ENCODE results near the gene RBCK1.

RBCK1 gene

DNA sequence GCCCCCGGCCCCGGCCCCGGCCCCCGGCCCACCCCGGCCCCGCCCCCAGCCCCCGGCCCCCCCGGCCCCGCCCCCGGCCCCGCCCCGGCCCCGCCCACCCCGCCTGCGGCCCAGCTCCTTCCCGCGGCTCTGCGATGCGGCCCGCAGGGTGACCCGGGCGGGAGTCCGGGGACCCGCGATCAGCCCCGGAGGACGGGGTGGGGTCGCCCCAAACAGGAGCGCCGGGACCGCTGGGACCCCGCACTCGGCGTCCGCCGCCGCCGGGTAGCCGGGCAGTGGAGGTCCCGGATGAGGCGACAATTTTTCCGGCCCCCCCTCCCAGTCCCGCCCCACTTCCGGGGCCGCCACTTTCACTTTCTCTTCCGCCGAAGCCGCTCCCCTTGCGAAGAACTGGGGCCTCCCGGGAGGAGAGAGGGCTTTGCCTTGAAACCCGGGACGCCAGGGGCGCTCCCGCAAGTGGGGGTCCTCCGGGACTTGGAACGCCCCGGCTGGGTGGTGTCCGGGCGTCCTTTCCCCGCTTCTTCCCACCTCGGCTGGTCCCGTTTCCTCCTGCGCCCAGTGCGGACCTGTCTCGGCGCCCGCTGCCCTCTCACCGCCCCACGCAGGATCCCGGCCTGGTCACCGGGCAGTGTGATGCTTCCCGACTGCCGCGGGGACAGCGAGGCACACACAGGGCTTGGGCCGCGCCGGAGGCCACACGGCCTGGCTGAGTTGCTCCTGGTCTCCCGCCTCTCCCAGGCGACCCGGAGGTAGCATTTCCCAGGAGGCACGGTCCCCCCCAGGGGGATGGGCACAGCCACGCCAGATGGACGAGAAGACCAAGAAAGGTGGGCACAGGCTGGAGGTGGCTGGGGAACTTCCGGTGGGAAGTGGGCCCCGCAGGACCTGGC lies at the start of gene RBCK1:
RBCK1 (plus strand) TSS at position 347 of the 890 bp plus-strand sequence; CDS start at position 806, 459 bp downstream.
- ATAC-seq (ENCODE audit: low read depth) (peak; percentile 64), DNase-seq (ENCODE audit: low spot score) (no peak)
- peak within 1 kb of the TSS; percentile 96 for H3K27ac ChIP-seq (ENCODE audit: poor library complexity, severe bottlenecking)
- peaks cover 25% of the 10 kb centered on the region for H3K4me1 ChIP-seq (ENCODE audit: insufficient read depth, poor library complexity, severe bottlenecking)
- H3K9me3 ChIP-seq (ENCODE audit: severe bottlenecking) = peaks cover 2% of the 10 kb centered on the region
- TF ChIP-seq, protein P1, sequence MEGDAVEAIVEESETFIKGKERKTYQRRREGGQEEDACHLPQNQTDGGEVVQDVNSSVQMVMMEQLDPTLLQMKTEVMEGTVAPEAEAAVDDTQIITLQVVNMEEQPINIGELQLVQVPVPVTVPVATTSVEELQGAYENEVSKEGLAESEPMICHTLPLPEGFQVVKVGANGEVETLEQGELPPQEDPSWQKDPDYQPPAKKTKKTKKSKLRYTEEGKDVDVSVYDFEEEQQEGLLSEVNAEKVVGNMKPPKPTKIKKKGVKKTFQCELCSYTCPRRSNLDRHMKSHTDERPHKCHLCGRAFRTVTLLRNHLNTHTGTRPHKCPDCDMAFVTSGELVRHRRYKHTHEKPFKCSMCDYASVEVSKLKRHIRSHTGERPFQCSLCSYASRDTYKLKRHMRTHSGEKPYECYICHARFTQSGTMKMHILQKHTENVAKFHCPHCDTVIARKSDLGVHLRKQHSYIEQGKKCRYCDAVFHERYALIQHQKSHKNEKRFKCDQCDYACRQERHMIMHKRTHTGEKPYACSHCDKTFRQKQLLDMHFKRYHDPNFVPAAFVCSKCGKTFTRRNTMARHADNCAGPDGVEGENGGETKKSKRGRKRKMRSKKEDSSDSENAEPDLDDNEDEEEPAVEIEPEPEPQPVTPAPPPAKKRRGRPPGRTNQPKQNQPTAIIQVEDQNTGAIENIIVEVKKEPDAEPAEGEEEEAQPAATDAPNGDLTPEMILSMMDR (IDR thresholded peaks at IDR 0.05; ENCODE audit: poor library complexity, severe bottlenecking) = no peak
- H3K36me3 ChIP-seq (ENCODE audit: low read depth) = peaks cover 42% of the 10 kb centered on the region
- no peaks in the 10 kb centered on the region for H3K27me3 ChIP-seq (ENCODE audit: insufficient read depth, poor library complexity, severe bottlenecking)
- peak within 1 kb of the TSS; percentile 81 for H3K4me3 ChIP-seq (ENCODE audit: severe bottlenecking)

DNA sequence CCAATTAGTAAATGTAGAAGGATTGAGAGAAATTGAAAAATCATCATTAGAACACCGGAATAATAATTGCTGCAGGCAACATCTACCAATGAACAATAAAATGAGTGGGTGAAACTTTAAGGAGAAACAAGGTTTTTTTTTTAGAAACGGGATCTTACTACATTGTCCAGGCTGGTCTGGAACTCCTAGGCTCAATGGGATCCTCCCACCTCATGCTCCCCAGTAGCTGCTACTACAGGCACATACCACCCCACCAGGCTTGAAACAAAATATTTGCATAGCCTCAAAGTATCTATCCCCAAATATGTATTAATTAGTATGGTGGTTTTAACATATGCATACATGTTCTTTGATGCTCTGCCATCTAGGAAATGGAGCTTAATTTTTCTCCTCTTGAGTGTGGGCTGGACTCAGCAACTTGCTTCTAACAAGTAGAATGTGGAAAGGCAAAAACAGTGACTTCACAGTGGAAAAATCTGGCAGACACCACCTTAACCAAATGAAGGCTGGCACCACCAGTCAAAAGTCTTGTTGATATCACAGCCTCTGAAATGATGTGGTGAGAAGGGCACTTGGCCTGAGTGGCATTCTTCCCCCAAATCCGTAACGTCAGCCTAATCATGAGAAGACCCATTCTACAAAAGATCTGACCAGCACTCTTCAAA lies 49.1 kb upstream of the RBCK1 start:
- Histone ChIP-seq H3K4me3 (ENCODE audit: severe bottlenecking) (no peak overlapping the region), H3K4me1 (ENCODE audit: insufficient read depth, poor library complexity, severe bottlenecking) (peaks cover 15% of the 10 kb centered on the region), H3K27ac (ENCODE audit: poor library complexity, severe bottlenecking) (no peak overlapping the region), H3K27me3 (ENCODE audit: insufficient read depth, poor library complexity, severe bottlenecking) (no peaks in the 10 kb centered on the region), H3K36me3 (ENCODE audit: low read depth) (no peaks in the 10 kb centered on the region), H3K9me3 (ENCODE audit: severe bottlenecking) (no peaks in the 10 kb centered on the region)
- ATAC-seq (ENCODE audit: low read depth) = no peak
- TF ChIP-seq, protein P1 (IDR thresholded peaks at IDR 0.05; ENCODE audit: poor library complexity, severe bottlenecking) = no peak
- no peak for DNase-seq (ENCODE audit: low spot score)

DNA sequence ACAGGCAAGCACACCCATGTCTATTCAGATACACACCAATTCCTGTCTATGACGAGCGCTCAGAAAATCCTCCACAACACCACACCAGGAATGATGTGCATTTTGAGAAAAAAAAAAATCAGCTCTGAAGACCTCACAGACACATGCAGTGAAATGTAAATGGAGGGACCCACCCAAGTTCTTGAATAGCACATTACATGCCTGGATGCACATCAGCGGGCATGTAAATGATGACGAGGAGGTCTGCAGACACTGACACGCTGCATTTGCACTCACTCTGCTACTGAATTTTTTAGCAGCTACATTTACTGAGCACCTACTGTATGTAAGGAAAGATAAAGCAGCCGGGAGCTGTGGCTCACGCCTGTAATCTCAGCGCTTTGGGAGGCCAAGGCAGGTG lies 46.5 kb upstream of the RBCK1 start:
- TF ChIP-seq, protein P1 (IDR thresholded peaks at IDR 0.05; ENCODE audit: poor library complexity, severe bottlenecking) = no peak
- no peak for DNase-seq (ENCODE audit: low spot score)

DNA sequence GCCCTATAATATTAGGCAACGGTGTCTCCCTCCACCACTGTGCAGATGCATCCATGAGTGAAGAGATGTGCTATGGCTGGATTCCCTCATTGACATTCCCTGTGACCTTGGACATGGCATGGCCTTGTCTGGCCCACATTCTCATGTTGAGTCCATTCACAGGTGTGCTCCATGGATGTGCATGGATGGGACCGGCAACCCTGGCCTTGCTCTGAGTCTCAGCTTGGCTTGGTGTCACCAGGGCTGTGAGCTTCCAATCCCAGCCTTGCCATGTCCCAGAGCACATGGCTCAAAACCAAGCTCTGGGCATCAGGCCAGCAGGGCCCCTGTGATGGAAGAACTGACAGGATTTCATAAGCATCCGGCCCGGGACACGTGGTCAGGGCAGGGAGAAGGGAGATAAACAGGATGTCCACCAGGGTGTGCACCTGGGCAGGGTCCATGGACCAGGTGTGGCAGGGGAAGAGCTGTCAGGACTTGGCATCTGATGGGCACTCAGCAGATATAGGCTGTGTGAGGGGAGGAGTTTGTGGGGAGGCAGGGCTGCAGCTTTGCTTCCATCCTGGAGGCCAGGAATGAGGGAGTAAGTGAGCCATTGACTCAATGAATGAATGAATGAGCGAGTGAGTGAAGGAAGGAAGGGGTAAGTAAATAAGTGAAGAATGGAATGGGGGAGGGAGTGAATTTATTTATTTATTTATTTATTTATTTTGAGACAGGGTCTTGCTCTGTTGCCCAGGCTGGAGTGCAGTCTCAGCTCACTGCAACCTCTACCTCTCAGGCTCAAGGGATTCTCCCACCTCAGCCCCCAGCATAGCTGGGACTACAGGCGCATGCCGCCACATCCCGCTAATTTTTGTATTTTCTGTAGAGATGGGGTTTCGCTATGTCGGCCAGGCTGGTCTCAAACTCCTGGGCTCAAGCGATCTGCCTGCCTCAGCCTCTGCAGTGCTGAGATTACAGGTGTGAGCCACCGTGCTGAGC lies 45.5 kb upstream of the RBCK1 start:
- peaks cover 42% of the 10 kb centered on the region for H3K4me1 ChIP-seq (ENCODE audit: insufficient read depth, poor library complexity, severe bottlenecking)
- peak; percentile 99 for DNase-seq (ENCODE audit: low spot score)
- TF ChIP-seq, protein P1 (IDR thresholded peaks at IDR 0.05; ENCODE audit: poor library complexity, severe bottlenecking) = peak; percentile 87

More for the DNA sequence above, 46.5 kb upstream of the RBCK1 start:
- H3K36me3 ChIP-seq (ENCODE audit: low read depth) = no peaks in the 10 kb centered on the region
- ATAC-seq (ENCODE audit: low read depth) = no peak
- H3K9me3 ChIP-seq (ENCODE audit: severe bottlenecking) = no peaks in the 10 kb centered on the region
- H3K27ac ChIP-seq (ENCODE audit: poor library complexity, severe bottlenecking) = peak overlapping the region; percentile 83
- H3K4me1 ChIP-seq (ENCODE audit: insufficient read depth, poor library complexity, severe bottlenecking) = peaks cover 38% of the 10 kb centered on the region
- no peak overlapping the region for H3K4me3 ChIP-seq (ENCODE audit: severe bottlenecking)
- no peaks in the 10 kb centered on the region for H3K27me3 ChIP-seq (ENCODE audit: insufficient read depth, poor library complexity, severe bottlenecking)

More for the DNA sequence above, 45.5 kb upstream of the RBCK1 start:
- Histone ChIP-seq H3K9me3 (ENCODE audit: severe bottlenecking) (no peaks in the 10 kb centered on the region), H3K4me3 (ENCODE audit: severe bottlenecking) (no peak overlapping the region), H3K27ac (ENCODE audit: poor library complexity, severe bottlenecking) (peak overlapping the region; percentile 83), H3K36me3 (ENCODE audit: low read depth) (no peaks in the 10 kb centered on the region), H3K27me3 (ENCODE audit: insufficient read depth, poor library complexity, severe bottlenecking) (no peaks in the 10 kb centered on the region)
- peak; percentile 87 for ATAC-seq (ENCODE audit: low read depth)

All from RWPE2 (cell line).